ENCODE data around the gene CDH23. TPM values are rescaled to one million over a fixed set of nuclear protein-coding genes. Genes with fewer than 3 reads are reported as not detected.

Gene CDH23
- total RNA-seq, 1 donor from 2014 or later = 1.3 TPM

DNA sequence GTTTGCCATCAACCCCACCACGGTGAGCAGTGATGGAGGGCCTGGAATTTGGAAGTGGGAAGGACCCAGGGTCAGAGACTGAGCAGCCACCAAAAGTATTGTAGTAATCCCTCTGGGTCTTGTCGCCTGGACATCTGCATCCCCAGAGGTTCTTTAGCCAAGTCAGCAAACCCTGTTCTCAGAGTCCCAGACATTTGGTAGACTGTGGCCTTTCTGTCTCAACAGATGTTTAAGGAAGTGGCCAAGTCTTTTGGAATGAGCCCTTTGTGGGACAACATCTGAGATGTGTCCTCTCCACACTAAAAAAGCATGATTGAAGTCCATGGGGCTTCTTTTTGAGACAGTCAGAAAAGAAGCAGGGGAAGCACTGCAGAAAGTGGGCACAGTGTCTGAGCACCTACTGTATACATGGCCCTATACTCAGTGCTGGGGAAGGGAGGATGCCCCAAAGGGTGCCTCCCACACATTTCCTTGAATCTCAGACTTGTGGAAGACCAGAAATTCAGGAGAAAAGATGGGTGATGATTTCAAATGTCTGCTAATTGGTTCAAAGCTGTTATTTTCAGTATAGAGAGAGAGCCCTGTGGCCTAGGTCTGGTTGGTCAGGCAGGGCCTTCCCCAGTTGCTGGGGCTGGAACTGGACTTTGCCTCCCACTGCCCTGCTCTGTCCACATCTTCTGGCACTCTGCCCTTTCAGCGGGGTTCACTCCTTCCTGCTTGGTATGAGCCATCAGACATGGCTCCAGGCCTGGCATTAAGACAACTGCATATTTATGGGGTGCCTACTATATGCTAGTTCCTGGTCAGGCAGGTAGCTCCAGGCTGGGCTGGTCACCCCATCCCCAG is 403.1 kb downstream of the CDH23 start:
- intact Hi-C loops (cut with micrococcal nuclease) = no loop called here
- H3K36me3 Mint-ChIP-seq (ENCODE audit: low read depth) = no peaks in the 10 kb centered on the region
- no peak overlapping the region for H3K4me3 Mint-ChIP-seq
- H3K4me1 Mint-ChIP-seq = peaks cover 11% of the 10 kb centered on the region
- no peaks in the 10 kb centered on the region for H3K27me3 Mint-ChIP-seq
- H3K27ac Mint-ChIP-seq = no peak overlapping the region
- peaks cover 6% of the 10 kb centered on the region for H3K9me3 Mint-ChIP-seq
- no peak for DNase-seq

DNA sequence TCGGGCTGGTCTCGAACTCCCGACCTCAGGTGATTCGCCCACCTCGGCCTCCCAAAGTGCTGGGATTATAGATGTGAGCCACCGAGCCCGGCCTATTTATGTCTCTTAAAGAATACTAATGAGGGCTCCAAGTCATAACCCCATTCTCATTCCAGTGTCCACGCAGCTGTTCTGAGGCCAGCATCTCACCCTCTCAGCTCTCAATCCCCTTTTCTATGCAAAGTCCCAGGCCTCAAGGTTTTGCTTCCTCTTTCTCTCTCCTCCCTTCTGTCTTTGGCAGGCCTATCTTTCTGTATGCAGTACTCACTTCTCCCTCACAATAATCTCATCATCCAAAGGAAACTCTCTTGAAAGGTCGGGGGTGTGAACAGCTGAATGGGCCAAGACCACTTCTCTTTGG is 404.6 kb downstream of the CDH23 start:
- Mint-ChIP-seq H3K27ac (no peak overlapping the region), H3K36me3 (ENCODE audit: low read depth) (no peaks in the 10 kb centered on the region), H3K4me3 (no peak overlapping the region), H3K4me1 (peaks cover 12% of the 10 kb centered on the region), H3K27me3 (peaks cover 3% of the 10 kb centered on the region), H3K9me3 (peaks cover 3% of the 10 kb centered on the region)
- no peak for DNase-seq
- intact Hi-C loops (cut with micrococcal nuclease) = no loop called here

DNA sequence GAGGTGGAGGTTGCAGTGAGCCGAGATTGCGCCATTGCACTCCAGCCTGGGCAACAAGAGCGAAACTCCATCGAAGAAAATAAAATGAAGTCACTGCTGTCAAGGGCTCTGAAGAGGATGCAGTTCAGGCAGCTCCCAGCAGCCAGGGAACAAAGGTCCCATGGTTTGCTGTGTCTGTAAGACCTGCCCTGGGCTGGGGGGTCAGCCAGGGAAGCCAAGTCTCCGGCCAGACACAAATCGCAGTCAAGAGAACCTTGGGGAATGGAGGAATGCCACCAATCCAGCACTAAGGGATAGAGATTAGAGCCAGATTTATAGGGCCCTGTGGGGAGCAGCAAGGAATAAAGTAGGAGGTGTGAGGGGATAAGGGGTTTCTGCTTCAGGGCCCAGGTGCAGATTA is 405.5 kb downstream of the CDH23 start:
- no peak overlapping the region for H3K27ac Mint-ChIP-seq
- DNase-seq = no peak
- H3K27me3 Mint-ChIP-seq = peaks cover 3% of the 10 kb centered on the region
- no peaks in the 10 kb centered on the region for H3K9me3 Mint-ChIP-seq
- no peak overlapping the region for H3K4me3 Mint-ChIP-seq
- H3K4me1 Mint-ChIP-seq = peaks cover 9% of the 10 kb centered on the region
- intact Hi-C loops (cut with micrococcal nuclease) = no loop called here
- no peaks in the 10 kb centered on the region for H3K36me3 Mint-ChIP-seq (ENCODE audit: low read depth)

DNA sequence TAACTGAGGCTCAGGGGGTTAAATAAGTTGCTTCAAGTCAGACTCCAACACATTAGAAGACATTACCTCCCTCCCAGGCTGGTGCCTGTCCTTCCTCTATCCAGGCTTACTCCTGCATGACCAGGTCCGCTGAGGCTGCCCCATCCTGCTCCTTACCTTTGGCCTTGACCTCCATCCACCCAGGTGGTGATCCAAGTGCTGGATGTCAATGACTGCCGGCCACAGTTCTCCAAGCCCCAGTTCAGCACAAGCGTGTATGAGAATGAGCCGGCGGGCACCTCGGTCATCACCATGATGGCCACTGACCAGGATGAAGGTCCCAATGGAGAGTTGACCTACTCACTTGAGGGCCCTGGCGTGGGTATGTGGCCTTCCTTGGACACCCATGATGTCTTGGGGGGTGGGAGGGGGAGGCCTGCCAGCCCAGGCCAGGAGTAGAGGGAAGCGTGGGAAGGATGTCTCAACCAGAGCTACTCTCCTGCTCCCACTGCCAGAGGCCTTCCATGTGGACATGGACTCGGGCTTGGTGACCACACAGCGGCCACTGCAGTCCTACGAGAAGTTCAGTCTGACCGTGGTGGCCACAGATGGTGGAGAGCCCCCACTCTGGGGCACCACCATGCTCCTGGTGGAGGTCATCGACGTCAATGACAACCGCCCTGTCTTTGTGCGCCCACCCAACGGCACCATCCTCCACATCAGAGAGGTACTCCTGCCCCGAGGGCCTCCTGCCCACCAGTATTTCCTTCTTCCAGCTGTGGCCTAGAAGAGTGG is 406.2 kb downstream of the CDH23 start:
- DNase-seq = no peak
- Mint-ChIP-seq H3K4me3 (no peak overlapping the region), H3K36me3 (ENCODE audit: low read depth) (no peaks in the 10 kb centered on the region), H3K4me1 (peaks cover 3% of the 10 kb centered on the region), H3K27me3 (peaks cover 3% of the 10 kb centered on the region), H3K9me3 (no peaks in the 10 kb centered on the region), H3K27ac (no peak overlapping the region)
- intact Hi-C loops (cut with micrococcal nuclease) = no loop called here

DNA sequence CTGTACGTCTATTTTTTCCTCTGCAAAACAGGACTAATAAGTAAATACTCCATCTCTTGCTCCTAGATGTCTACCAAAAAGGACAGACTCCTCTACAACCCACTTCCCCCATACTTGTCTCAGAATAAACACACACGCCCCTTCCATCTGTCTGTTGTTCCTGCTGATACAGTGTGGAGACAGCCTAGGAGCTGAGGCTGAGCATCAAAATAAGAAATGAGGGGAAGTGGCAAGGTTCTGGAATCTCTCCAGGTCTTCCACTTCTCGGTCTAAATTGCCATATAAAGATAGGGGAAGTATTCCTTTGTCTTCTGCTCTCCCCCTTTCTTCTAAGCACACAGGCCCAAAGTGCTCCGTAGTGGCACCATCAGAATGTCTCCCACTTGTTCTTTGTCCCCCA is 407.4 kb downstream of the CDH23 start:
- Mint-ChIP-seq H3K9me3 (no peaks in the 10 kb centered on the region), H3K27me3 (peaks cover 3% of the 10 kb centered on the region), H3K36me3 (ENCODE audit: low read depth) (no peaks in the 10 kb centered on the region), H3K27ac (no peak overlapping the region), H3K4me1 (peaks cover 3% of the 10 kb centered on the region), H3K4me3 (no peak overlapping the region)
- intact Hi-C loops (cut with micrococcal nuclease) = no loop called here
- DNase-seq = no peak

DNA sequence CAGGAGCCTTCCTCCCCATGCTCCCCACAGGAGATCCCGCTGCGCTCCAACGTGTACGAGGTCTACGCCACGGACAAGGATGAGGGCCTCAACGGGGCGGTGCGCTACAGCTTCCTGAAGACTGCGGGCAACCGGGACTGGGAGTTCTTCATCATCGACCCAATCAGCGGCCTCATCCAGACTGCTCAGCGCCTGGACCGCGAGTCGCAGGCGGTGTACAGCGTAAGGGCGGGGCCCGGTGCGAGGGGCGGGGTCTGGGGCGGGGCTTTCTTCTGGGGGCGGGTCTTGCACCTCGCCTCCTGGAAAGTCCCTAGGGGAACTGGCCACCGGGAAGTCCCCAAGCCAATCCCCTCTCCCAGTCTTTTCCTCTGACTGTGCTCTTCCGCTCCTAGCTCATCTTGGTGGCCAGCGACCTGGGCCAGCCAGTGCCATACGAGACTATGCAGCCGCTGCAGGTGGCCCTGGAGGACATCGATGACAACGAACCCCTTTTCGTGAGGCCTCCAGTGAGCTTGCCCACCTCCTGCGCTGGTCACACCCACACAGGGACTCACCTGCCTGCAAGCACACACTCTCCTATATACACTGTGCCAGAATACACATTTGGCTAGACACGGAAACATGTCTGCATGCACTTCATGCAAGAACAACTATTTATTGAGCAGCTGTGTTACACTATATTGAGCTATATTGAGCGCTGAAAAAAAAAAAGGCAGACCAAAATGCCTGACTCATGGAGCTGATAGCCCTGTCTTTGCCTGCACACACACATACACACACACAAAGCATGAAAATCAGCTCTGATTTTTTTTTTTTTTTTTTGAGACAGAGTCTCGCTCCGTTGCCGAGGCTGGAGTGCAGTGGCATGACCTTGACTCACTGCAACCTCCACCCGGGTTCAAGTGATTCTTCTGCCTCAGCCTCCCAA is 409.3 kb downstream of the CDH23 start:
- no peak overlapping the region for H3K27ac Mint-ChIP-seq
- H3K36me3 Mint-ChIP-seq (ENCODE audit: low read depth) = no peaks in the 10 kb centered on the region
- peaks cover 3% of the 10 kb centered on the region for H3K4me1 Mint-ChIP-seq
- DNase-seq = no peak
- H3K27me3 Mint-ChIP-seq = peaks cover 3% of the 10 kb centered on the region
- H3K9me3 Mint-ChIP-seq = no peaks in the 10 kb centered on the region
- H3K4me3 Mint-ChIP-seq = no peak overlapping the region
- intact Hi-C loops (cut with micrococcal nuclease) = no loop called here

DNA sequence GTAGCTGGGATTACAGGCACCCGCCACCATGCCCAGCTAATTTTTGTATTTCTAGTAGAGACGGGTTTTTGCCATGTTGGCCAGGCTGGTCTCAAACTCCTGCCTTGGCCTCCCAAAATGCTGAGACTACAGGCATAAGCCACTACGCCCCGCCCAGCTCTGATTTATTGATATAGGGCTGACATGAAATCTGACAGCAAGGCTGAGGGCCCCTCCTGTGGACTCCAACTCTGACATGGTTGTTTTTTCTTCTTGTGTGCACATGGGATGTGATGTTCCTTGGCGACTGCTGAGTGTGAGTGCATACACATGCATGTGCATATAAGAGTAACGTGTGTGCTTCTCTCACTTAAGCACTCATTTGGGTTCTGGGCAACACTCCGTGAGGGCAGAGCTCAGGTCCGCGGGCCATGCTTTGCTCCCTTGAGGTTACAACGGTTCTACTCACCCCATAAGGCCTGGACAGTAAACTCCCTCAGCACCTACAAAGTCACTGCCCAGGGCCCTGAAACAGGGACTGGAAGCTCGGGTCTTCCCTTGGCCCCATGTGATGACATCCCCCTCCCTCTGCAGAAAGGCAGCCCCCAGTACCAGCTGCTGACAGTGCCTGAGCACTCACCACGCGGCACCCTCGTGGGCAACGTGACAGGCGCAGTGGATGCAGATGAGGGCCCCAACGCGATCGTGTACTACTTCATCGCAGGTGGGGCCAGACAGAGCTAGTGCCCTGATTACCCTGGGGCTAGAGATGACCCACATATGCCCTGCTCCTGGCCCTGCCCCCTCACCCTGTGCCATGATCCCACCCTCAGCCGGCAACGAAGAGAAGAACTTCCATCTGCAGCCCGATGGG is 410.2 kb downstream of the CDH23 start:
- Mint-ChIP-seq H3K27ac (no peak overlapping the region), H3K4me1 (peaks cover 3% of the 10 kb centered on the region), H3K27me3 (peaks cover 3% of the 10 kb centered on the region), H3K9me3 (no peaks in the 10 kb centered on the region), H3K4me3 (no peak overlapping the region), H3K36me3 (ENCODE audit: low read depth) (no peaks in the 10 kb centered on the region)
- no peak for DNase-seq
- intact Hi-C loops (cut with micrococcal nuclease) = no loop called here

DNA sequence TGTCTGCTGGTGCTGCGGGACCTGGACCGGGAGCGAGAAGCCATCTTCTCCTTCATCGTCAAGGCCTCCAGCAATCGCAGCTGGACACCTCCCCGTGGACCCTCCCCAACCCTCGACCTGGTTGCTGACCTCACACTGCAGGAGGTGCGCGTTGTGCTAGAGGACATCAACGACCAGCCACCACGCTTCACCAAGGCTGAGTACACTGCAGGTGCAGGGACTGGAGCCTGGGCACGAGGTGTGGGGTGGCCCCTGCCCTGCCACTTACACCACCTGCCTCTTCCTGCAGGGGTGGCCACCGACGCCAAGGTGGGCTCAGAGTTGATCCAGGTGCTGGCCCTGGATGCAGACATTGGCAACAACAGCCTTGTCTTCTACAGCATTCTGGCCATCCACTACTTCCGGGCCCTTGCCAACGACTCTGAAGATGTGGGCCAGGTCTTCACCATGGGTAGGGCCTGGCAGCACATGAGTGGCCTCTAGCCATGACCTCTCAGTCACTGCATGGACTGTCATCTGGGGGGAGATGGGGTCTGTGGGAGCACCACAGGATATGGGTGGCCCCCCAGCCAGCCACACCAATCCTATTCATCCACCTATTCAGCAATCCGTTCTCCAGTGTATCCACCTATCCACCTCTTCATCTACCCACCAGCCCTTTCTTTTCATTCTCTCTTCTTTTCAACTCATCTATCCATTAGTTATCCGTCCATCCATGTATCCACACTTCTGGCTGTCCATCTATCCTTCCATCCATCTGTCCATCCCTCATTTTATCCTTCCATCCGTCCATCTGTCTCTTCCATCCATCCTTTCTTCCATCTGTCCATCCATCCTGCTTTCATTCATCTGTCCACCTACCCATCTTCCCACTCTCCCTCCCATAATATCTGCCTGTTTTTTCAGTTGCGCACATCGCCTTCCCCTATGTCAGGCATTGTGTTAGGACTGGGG is 411.1 kb downstream of the CDH23 start:
- H3K4me1 Mint-ChIP-seq = peaks cover 5% of the 10 kb centered on the region
- no peaks in the 10 kb centered on the region for H3K9me3 Mint-ChIP-seq
- H3K36me3 Mint-ChIP-seq (ENCODE audit: low read depth) = no peaks in the 10 kb centered on the region
- no peak overlapping the region for H3K4me3 Mint-ChIP-seq
- intact Hi-C loops (cut with micrococcal nuclease) = no loop called here
- no peak overlapping the region for H3K27ac Mint-ChIP-seq
- H3K27me3 Mint-ChIP-seq = peaks cover 3% of the 10 kb centered on the region
- DNase-seq = no peak

DNA sequence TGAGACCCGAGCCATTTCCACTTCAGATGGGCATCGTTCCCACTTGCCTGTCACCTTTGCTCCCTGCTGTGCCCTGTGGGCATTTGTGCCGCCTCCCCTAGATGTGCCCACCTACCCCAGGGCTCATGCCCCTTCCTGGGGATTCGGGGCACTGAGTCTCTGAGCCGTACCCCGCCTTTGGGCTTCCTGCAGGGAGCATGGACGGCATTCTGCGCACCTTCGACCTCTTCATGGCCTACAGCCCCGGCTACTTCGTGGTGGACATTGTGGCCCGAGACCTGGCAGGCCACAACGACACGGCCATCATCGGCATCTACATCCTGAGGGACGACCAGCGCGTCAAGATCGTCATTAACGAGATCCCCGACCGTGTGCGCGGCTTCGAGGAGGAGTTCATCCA is 412.9 kb downstream of the CDH23 start:
- intact Hi-C loops (cut with micrococcal nuclease) = loop anchor here (5.0 kb wide), 3 partner anchors 37 to 497 kb away; partner anchors contain the start of gene VSIR
- Mint-ChIP-seq H3K4me1 (peaks cover 5% of the 10 kb centered on the region), H3K27me3 (peaks cover 3% of the 10 kb centered on the region), H3K27ac (no peak overlapping the region), H3K9me3 (no peaks in the 10 kb centered on the region), H3K4me3 (no peak overlapping the region), H3K36me3 (ENCODE audit: low read depth) (no peaks in the 10 kb centered on the region)
- DNase-seq = no peak

DNA sequence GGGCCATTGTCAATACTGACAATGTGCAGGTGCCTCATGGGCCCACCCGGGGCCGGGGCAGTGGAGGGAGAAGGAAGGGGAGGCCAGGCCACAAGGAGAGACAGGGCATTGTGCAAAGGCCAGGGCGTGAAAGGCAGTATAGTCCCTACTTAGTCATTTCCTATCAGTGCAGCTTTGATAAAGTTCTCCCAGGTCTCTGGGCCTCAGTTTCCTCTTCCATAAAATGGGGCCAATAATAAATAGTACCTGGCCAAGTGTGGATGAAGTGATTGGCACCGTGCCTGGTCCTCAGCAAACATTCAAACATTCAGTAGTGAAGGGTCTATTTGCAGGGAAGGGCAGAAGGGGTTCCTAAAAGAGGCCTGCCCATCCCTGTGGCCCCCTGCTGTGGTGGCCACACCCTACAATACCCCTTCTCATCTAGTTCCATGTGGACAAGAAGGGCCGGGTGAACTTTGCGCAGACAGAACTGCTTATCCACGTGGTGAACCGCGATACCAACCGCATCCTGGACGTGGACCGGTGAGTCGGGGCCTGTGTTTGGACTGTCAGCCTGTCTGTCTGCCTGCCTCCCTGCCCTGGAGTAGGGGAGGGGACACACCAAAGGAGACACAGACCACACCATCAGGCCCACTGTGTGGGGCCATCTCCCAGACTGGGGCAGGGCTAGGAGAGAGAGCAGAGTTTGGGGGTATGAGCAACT is 413.5 kb downstream of the CDH23 start:
- H3K27me3 Mint-ChIP-seq = peaks cover 2% of the 10 kb centered on the region
- no peak for DNase-seq
- H3K36me3 Mint-ChIP-seq (ENCODE audit: low read depth) = no peaks in the 10 kb centered on the region
- no peak overlapping the region for H3K4me3 Mint-ChIP-seq
- H3K9me3 Mint-ChIP-seq = no peaks in the 10 kb centered on the region
- no peak overlapping the region for H3K27ac Mint-ChIP-seq
- intact Hi-C loops (cut with micrococcal nuclease) = loop anchor here (5.0 kb wide), 3 partner anchors 38 to 498 kb away; partner anchors contain the start of gene VSIR
- H3K4me1 Mint-ChIP-seq = peaks cover 5% of the 10 kb centered on the region

DNA sequence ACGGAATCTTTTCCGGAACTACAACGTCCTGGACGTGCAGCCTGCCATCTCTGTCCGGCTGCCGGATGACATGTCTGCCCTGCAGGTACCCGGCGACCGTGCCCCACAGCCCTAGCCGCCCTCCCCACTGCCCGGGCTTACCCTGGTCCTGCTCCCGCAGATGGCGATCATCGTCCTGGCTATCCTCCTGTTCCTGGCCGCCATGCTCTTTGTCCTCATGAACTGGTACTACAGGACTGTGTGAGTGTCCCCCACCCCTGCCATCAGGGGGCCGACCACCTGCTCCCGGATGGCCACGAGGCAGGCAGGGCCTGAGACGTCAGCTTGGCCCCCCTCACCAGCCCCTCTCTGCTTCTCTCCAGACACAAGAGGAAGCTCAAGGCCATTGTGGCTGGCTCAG is 414.6 kb downstream of the CDH23 start:
- peaks cover 2% of the 10 kb centered on the region for H3K4me1 Mint-ChIP-seq
- H3K27ac Mint-ChIP-seq = no peak overlapping the region
- intact Hi-C loops (cut with micrococcal nuclease) = loop anchor here (5.0 kb wide), 3 partner anchors 39 to 499 kb away; partner anchors contain the start of gene VSIR
- H3K9me3 Mint-ChIP-seq = no peaks in the 10 kb centered on the region
- no peak for DNase-seq
- H3K36me3 Mint-ChIP-seq (ENCODE audit: low read depth) = peaks cover 3% of the 10 kb centered on the region
- no peaks in the 10 kb centered on the region for H3K27me3 Mint-ChIP-seq
- H3K4me3 Mint-ChIP-seq = no peak overlapping the region

Measured in activated CD4-positive, alpha-beta T cell treated with anti-CD3 and anti-CD28 coated beads, Interleukin-2, amount 10 ng/mL, durations not matched to agents 24 days and 14 days (primary cell).